ENCODE measurements around the gene PRH2.

DNA sequence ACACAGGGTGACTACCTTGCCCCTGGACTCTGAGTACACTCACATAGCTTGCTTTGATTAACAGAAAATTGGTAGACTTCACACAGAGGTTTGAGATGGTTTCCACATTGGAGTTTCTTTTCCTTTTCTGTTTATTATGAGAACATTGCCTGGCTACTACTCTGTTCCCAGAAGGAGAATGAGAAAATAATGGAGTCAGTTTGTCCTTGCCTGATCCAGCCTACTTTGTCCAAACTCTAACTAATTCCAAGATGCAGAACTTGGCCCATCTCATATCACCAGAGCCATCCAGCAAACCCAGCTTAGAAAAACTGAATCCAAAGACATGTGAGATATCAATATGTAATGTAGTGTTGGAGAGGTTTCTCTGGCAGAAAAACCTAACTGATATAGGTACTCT lies 37.3 kb downstream of the PRH2 start:
- TF ChIP-seq, protein P1, sequence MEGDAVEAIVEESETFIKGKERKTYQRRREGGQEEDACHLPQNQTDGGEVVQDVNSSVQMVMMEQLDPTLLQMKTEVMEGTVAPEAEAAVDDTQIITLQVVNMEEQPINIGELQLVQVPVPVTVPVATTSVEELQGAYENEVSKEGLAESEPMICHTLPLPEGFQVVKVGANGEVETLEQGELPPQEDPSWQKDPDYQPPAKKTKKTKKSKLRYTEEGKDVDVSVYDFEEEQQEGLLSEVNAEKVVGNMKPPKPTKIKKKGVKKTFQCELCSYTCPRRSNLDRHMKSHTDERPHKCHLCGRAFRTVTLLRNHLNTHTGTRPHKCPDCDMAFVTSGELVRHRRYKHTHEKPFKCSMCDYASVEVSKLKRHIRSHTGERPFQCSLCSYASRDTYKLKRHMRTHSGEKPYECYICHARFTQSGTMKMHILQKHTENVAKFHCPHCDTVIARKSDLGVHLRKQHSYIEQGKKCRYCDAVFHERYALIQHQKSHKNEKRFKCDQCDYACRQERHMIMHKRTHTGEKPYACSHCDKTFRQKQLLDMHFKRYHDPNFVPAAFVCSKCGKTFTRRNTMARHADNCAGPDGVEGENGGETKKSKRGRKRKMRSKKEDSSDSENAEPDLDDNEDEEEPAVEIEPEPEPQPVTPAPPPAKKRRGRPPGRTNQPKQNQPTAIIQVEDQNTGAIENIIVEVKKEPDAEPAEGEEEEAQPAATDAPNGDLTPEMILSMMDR (IDR thresholded peaks at IDR 0.05) = no peak
- TF ChIP-seq POLR2A (IDR thresholded peaks at IDR 0.05) = no peak
- no peak for TF ChIP-seq POLR2AphosphoS5 (IDR thresholded peaks at IDR 0.05)
- TF ChIP-seq EP300 (IDR thresholded peaks at IDR 0.05) = no peak

Data from stomach (tissue), 4 donors.